Esophagus squamous epithelium (tissue), 5 donors: ENCODE measurements around the gene SLC25A29. TPM values are rescaled to one million over a fixed set of nuclear protein-coding genes. Genes with fewer than 3 reads are reported as not detected.

Source experiments
- DNase-seq: peaks from one replicate; lab custom pipeline; 2025; lab: John Stamatoyannopoulos, UW
- H3K27ac ChIP-seq, 4 donors: fragments of 200-600 bp; sonication (generic); one replicate each; pipeline ENCODE4 v1.5.1; 2016 to 2019; ENCODE audit warnings: mild to moderate bottlenecking in 1 of 4
- H3K27me3 ChIP-seq, 4 donors: fragments of 200-600 bp; sonication (generic); 1 replicate in 3 of 4; 2 replicates in 1 of 4; pipeline versions ENCODE4 v1.5.1 to v1.6.0; 2017 to 2021; ENCODE audit warnings: antibody characterized with exemption in 1 of 4
- H3K36me3 ChIP-seq, 3 donors: fragments of 200-600 bp; sonication (generic); one replicate each; pipeline ENCODE4 v1.5.1; 2016 to 2019
- H3K4me1 ChIP-seq, 3 donors: fragments of 200-600 bp; sonication (generic); one replicate each; pipeline ENCODE4 v1.5.1; 2017 to 2019
- H3K4me3 ChIP-seq, 4 donors: fragments of 200-600 bp; sonication (generic); 1 replicate in 3 of 4; 2 replicates in 1 of 4; pipeline ENCODE4 v1.5.1; 2016 to 2019; ENCODE audit warnings: mild to moderate bottlenecking in 2 of 4, moderate library complexity in 1 of 4
- H3K9me3 ChIP-seq, 3 donors: fragments of 200-600 bp; sonication (generic); one replicate each; pipeline ENCODE4 v1.5.1; 2016 to 2019
- POLR2A ChIP-seq, 4 donors: fragments of 450-650 bp; IDR thresholded peaks; one replicate each; pipeline ENCODE4 v1.6.1; 2017; ENCODE audit warnings: antibody characterized with exemption in 4 of 4, mild to moderate bottlenecking in 4 of 4, moderate library complexity in 3 of 4
- WGBS, 2 donors: methylation state at CpG; one replicate each; pipeline ENCODE4 v1.1.5; 2018; 5-methylcytosine and 5-hydroxymethylcytosine counted together
- intact Hi-C: fragments of 100-400 bp; cut with DNase I; formaldehyde crosslinking; loops from one replicate; pipeline ENCODE4 v1.15.0; 2022
- total RNA-seq, 4 donors: library from RNA; depleted of rRNA; stranded (reverse); fragments of >200 nt; gene quantifications; one replicate each; pipeline ENCODE4 v1.1.0, GENCODE V29; 2016
- TF ChIP-seq, protein P1 (sequence below), 6 experiments: fragments of 450-650 bp in 4 of 6; fragments of 200-600 bp in 2 of 6; sonication (generic) in 2 of 6; IDR thresholded peaks; one replicate each; pipeline ENCODE4 v1.5.1; 2016 to 2019; ENCODE audit warnings: antibody characterized with exemption in 6 of 6, mild to moderate bottlenecking in 4 of 6, moderate library complexity in 4 of 6
- donor health status: DM: yes; HTN: yes; CAD: no.

Gene SLC25A29
- total RNA-seq, 4 donors from 2014 or later: 23.3 to 64.3 (median 55.6) TPM

DNA sequence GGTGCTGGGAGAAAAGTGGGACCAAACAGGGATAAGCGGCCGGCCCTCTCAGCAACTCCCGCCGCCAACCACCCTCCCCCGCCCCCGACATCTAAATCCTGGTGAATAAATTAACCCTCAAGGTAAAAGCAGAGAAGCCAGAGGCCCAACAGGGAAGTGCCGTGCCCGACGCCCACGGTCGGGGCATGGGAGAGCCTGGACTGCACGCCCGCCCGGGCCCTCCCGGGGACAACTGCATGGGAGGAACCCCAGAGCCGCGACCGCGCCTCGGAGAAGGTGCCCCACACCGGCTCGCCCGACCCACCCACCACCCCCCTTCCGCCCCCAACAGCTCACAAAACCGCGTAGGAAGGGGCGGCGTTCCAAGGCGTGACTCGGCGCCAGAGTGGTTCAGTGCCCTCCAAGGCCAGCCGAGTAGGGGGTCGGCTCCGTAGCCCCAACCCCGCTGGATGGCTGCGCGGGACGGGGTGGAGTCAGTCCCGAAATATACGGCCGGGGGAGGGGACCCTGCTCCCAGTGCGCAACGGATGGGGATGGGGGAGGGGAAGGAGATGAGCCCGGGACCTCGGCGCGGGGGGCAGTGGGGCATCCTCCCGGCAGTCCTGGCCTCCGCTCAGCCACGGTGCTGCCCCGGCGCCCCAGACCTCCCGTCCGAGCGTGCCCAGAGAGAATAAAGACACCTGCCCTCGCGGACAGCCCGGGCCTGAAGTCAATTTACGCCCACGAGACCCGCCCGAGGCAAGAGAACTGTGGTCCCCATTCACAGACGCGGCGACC lies 732 bp downstream of the SLC25A29 start:
- Histone ChIP-seq H3K27me3 (no peaks in the 10 kb centered on the region), H3K36me3 (no peaks in the 10 kb centered on the region), H3K9me3 (no peaks in the 10 kb centered on the region), H3K4me3 (peak overlapping the region; percentile 79 to 99 (median 90)), H3K27ac (peak overlapping the region; percentile 86 to 96 (median 92)), H3K4me1 (peaks cover 27 to 78% (median 43%) of the 10 kb centered on the region in 3 donors)
- TF ChIP-seq, protein P1, sequence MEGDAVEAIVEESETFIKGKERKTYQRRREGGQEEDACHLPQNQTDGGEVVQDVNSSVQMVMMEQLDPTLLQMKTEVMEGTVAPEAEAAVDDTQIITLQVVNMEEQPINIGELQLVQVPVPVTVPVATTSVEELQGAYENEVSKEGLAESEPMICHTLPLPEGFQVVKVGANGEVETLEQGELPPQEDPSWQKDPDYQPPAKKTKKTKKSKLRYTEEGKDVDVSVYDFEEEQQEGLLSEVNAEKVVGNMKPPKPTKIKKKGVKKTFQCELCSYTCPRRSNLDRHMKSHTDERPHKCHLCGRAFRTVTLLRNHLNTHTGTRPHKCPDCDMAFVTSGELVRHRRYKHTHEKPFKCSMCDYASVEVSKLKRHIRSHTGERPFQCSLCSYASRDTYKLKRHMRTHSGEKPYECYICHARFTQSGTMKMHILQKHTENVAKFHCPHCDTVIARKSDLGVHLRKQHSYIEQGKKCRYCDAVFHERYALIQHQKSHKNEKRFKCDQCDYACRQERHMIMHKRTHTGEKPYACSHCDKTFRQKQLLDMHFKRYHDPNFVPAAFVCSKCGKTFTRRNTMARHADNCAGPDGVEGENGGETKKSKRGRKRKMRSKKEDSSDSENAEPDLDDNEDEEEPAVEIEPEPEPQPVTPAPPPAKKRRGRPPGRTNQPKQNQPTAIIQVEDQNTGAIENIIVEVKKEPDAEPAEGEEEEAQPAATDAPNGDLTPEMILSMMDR (IDR thresholded peaks at IDR 0.05): no peak
- no peak for TF ChIP-seq POLR2A (IDR thresholded peaks at IDR 0.05)
- intact Hi-C loops: loop anchor here (2.0 to 10.0 kb wide), 2 partner anchors 23 to 69 kb away; partner anchors contain the start of gene WDR25
- WGBS, 2 donors: 0% methylated on average over 7 of the region's 65 CpGs
- no peak for DNase-seq

GRCh38 chr14:100304825-100305323 lies 1.4 kb downstream of the SLC25A29 start:
- WGBS, 2 donors: 6 to 10% methylated on average over 14 to 15 of the region's 23 CpGs
- intact Hi-C loops: loop anchor here (2.0 to 10.0 kb wide), 2 partner anchors 22 to 70 kb away; partner anchors contain the start of gene WDR25
- Histone ChIP-seq H3K27me3 (no peaks in the 10 kb centered on the region), H3K9me3 (no peaks in the 10 kb centered on the region), H3K36me3 (no peaks in the 10 kb centered on the region), H3K4me1 (peaks cover 27 to 75% (median 43%) of the 10 kb centered on the region in 3 donors), H3K27ac (peak overlapping the region; percentile 86 to 96 (median 92)), H3K4me3 (peak overlapping the region; percentile 79 to 99 (median 90))
- peak in 1 of 4 donors; percentile 48 for TF ChIP-seq POLR2A (IDR thresholded peaks at IDR 0.05)
- TF ChIP-seq, protein P1 (IDR thresholded peaks at IDR 0.05): no peak
- DNase-seq: no peak

GRCh38 chr14:100303925-100304324 lies 2.3 kb downstream of the SLC25A29 start:
- Histone ChIP-seq H3K9me3 (no peaks in the 10 kb centered on the region), H3K4me1 (peaks cover 27 to 69% (median 43%) of the 10 kb centered on the region in 3 donors), H3K4me3 (peak overlapping the region in 1 of 4 donors; percentile 96), H3K36me3 (peaks cover 0 to 1% (median 0%) of the 10 kb centered on the region in 3 donors), H3K27me3 (no peaks in the 10 kb centered on the region), H3K27ac (peak overlapping the region; percentile 86 to 96 (median 92))
- DNase-seq: no peak
- no peak for TF ChIP-seq POLR2A (IDR thresholded peaks at IDR 0.05)
- TF ChIP-seq, protein P1 (IDR thresholded peaks at IDR 0.05): no peak
- WGBS, 2 donors: 86% methylated on average over 1 of the region's 4 CpGs; no CpG with 5 or more reads in 1 of the 2 donors
- intact Hi-C loops: loop anchor here (2.0 to 10.0 kb wide), 2 partner anchors 21 to 71 kb away; partner anchors contain the start of gene WDR25

DNA sequence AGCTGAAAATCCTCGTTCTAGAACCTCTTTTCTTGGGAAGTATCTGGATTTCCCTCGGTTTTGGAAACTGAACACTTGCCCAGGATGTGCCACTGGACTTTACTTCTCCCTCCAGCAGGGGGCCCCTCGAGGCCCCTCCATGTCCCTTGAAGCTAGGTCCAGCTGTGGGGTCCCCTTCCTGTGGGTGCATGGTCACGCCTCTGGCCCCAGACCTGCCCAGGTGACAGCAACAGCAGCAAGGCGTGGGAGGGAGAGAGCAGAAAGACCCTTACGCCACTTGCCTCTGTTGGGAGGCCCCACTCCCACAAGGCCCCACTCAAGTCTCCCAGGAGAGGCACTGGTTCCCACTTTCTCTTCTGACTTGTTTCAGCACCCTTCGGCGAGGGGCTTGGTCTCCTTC lies 3.1 kb downstream of the SLC25A29 start:
- Histone ChIP-seq H3K36me3 (peaks cover 0 to 8% (median 0%) of the 10 kb centered on the region in 3 donors), H3K27me3 (no peaks in the 10 kb centered on the region), H3K27ac (peak overlapping the region; percentile 57 to 96 (median 88)), H3K9me3 (no peaks in the 10 kb centered on the region), H3K4me1 (peaks cover 27 to 69% (median 41%) of the 10 kb centered on the region in 3 donors), H3K4me3 (no peak overlapping the region)
- intact Hi-C loops: loop anchor here (10.0 kb wide), 1 partner anchor 72 kb away; the partner anchor contains the start of gene WDR25
- 38 to 67% methylated on average over 3 to 6 of the region's 8 CpGs for WGBS, 2 donors
- TF ChIP-seq POLR2A (IDR thresholded peaks at IDR 0.05): no peak
- TF ChIP-seq, protein P1 (IDR thresholded peaks at IDR 0.05): peak in 5 of 6 experiments; percentile 7 to 43 (median 41)
- no peak for DNase-seq
